ENCODE results near the gene AGBL1.
"Not testable (repeated sequence)": the region's sequence is repeated elsewhere in the genome, so short reads cannot be mapped to it uniquely, and the experiment has no call there.

The AGBL1 gene

GRCh38 chr15:86493884-86494283 is 414.2 kb downstream of the AGBL1 start:
- H3K27ac Mint-ChIP-seq = no peak overlapping the region
- H3K4me3 Mint-ChIP-seq = no peak overlapping the region
- no peaks in the 10 kb centered on the region for H3K27me3 Mint-ChIP-seq (ENCODE audit: low read depth)
- no peak for DNase-seq (ENCODE audit: low spot score)
- no peaks in the 10 kb centered on the region for H3K9me3 Mint-ChIP-seq
- no peaks in the 10 kb centered on the region for H3K36me3 Mint-ChIP-seq (ENCODE audit: low read depth)
- no peaks in the 10 kb centered on the region for H3K4me1 Mint-ChIP-seq (ENCODE audit: low read depth)

DNA sequence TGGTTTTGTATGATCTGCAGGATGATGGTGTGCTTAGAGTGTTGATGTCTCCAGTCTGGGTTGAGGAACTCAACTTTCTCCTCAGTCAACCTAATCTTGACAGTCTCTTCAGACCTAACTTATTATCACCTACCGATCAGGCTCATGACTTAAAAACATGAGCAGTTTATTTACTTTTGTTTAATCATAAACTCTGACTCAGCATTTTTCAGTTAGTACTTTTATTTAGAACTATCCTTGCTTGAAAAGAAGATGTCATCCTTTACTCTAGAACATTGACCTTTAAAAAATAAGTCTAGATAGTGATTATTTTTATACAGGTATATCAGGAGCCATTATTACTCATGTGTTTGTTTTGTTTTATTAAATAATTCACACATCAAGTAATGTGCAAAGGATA is 414.8 kb downstream of the AGBL1 start:
- Mint-ChIP-seq H3K36me3 (ENCODE audit: low read depth) (no peaks in the 10 kb centered on the region), H3K27me3 (ENCODE audit: low read depth) (no peaks in the 10 kb centered on the region), H3K4me3 (no peak overlapping the region), H3K9me3 (no peaks in the 10 kb centered on the region), H3K4me1 (ENCODE audit: low read depth) (no peaks in the 10 kb centered on the region), H3K27ac (no peak overlapping the region)
- no peak for DNase-seq (ENCODE audit: low spot score)

DNA sequence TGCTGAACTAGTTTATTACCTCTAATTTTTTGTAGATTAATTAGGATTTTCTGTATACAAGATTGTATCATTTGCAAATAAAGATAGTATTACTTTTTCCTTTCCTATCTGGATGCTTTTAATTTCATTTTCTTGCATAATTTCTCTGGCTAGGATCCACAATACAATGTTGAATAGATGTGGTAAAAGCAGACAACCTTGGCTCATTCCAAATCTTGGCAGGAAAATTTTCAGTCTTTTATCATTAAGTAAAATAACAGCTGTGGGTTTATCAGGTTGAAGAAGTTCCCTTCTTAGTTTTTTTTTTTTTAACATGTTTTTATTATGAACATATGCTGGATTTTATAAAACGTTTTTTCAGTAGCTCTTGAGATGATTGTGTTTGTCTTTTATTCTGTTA is 422.6 kb downstream of the AGBL1 start:
- no peaks in the 10 kb centered on the region for H3K4me1 Mint-ChIP-seq (ENCODE audit: low read depth)
- H3K27ac Mint-ChIP-seq = no peak overlapping the region
- peaks cover 2% of the 10 kb centered on the region for H3K27me3 Mint-ChIP-seq (ENCODE audit: low read depth)
- peaks cover 1% of the 10 kb centered on the region for H3K9me3 Mint-ChIP-seq
- H3K4me3 Mint-ChIP-seq = no peak overlapping the region
- DNase-seq (ENCODE audit: low spot score) = no peak
- no peaks in the 10 kb centered on the region for H3K36me3 Mint-ChIP-seq (ENCODE audit: low read depth)

DNA sequence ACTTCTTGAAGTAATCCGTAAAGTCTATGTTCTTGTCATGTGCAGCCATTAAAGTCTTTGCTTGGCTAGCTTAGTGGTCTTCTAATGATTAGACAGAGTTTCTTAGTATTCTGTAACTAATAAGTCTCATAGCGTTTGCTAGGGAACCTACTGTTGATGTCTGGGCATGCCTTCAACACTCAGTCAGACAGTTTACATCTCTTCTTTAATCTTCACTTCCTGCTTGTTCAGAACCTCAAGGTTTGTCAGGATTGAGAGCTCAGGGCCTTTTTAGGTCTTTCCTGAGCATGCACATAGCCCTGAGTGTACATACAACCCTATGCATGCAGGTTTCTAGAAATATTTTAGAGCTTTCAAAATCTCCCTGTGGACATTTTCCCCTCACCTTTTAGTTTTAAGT is 426.3 kb downstream of the AGBL1 start:
- Mint-ChIP-seq H3K27me3 (ENCODE audit: low read depth) (peaks cover 2% of the 10 kb centered on the region), H3K27ac (no peak overlapping the region), H3K4me1 (ENCODE audit: low read depth) (no peaks in the 10 kb centered on the region), H3K9me3 (peaks cover 3% of the 10 kb centered on the region), H3K4me3 (no peak overlapping the region), H3K36me3 (ENCODE audit: low read depth) (no peaks in the 10 kb centered on the region)
- no peak for DNase-seq (ENCODE audit: low spot score)

GRCh38 chr15:86506401-86506800 is 426.7 kb downstream of the AGBL1 start:
- H3K9me3 Mint-ChIP-seq = peaks cover 3% of the 10 kb centered on the region
- no peak for DNase-seq (ENCODE audit: low spot score)
- H3K27me3 Mint-ChIP-seq (ENCODE audit: low read depth) = peaks cover 2% of the 10 kb centered on the region
- H3K4me3 Mint-ChIP-seq = no peak overlapping the region
- H3K27ac Mint-ChIP-seq = no peak overlapping the region
- no peaks in the 10 kb centered on the region for H3K4me1 Mint-ChIP-seq (ENCODE audit: low read depth)
- no peaks in the 10 kb centered on the region for H3K36me3 Mint-ChIP-seq (ENCODE audit: low read depth)

- H3K27me3 Mint-ChIP-seq (ENCODE audit: low read depth) = peaks cover 3% of the 10 kb centered on the region
- H3K9me3 Mint-ChIP-seq = no peaks in the 10 kb centered on the region
- no peak for DNase-seq (ENCODE audit: low spot score)
- H3K4me3 Mint-ChIP-seq = no peak overlapping the region
- H3K4me1 Mint-ChIP-seq (ENCODE audit: low read depth) = no peaks in the 10 kb centered on the region
- no peaks in the 10 kb centered on the region for H3K36me3 Mint-ChIP-seq (ENCODE audit: low read depth)
- no peak overlapping the region for H3K27ac Mint-ChIP-seq
These were observed 436.0 kb downstream of the AGBL1 start for GRCh38 chr15:86515625-86516024.

DNA sequence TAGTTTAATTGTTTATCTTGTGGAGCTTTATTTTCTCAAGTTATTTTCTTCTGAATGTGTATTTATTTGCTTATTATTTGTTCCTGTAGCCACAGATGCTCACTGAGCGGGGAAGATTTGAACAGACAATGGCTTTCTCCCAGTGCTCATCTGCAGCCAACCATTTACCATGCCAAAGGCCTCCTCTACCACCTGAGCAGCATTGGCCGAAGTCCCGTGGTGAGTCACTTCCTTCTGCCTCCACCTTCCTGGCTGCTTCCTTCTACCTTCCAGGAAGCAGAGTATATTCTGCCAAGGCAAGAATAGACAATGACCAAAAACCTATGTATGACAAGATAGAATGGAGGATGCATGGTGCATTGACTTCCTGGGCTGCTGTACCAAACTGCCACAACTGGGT is 443.1 kb downstream of the AGBL1 start:
- Mint-ChIP-seq H3K36me3 (ENCODE audit: low read depth) (no peaks in the 10 kb centered on the region), H3K27ac (no peak overlapping the region), H3K4me1 (ENCODE audit: low read depth) (no peaks in the 10 kb centered on the region), H3K9me3 (peaks cover 4% of the 10 kb centered on the region), H3K27me3 (ENCODE audit: low read depth) (peaks cover 3% of the 10 kb centered on the region), H3K4me3 (no peak overlapping the region)
- DNase-seq (ENCODE audit: low spot score) = no peak

DNA sequence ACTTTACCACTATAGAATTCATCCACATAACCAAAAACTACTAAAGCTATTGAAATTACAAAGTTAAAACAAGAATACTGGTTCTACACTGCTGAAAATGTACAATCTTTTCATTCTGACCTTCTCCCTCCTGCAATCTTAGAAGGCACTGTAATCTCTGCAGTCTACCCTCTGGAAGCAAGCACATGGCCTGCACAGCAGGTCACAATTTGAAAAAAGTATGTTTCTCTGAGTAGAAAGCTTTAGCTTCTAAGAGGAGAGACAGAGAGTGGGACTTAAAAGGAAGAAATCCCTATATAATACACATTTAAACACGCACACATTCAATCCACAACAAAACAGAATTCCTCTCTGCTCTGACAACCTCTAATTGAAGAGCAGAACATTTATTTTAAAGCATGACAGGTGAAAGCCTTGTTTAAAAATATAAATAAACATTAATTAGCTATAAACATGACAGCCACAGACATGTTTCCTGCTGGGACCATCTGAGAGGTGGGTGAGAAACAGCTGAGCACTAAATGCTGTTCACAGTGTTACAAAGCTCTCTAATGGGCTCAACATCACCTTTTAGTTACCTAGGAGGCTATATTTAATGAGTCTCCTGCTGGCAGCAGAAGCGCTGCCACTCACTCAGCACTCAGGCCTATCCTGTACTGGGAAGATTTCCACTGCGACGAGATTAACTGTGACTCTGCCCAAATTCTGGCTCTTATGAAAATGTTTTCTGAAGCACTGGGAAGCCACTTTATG is 447.4 kb downstream of the AGBL1 start:
- H3K27ac Mint-ChIP-seq = no peak overlapping the region
- no peaks in the 10 kb centered on the region for H3K4me1 Mint-ChIP-seq (ENCODE audit: low read depth)
- H3K36me3 Mint-ChIP-seq (ENCODE audit: low read depth) = no peaks in the 10 kb centered on the region
- H3K4me3 Mint-ChIP-seq = no peak overlapping the region
- H3K9me3 Mint-ChIP-seq = peaks cover 4% of the 10 kb centered on the region
- DNase-seq (ENCODE audit: low spot score) = no peak
- H3K27me3 Mint-ChIP-seq (ENCODE audit: low read depth) = no peaks in the 10 kb centered on the region

GRCh38 chr15:86528094-86528493 is 448.4 kb downstream of the AGBL1 start:
- not testable (repeated sequence) for H3K9me3 Mint-ChIP-seq; H3K4me1 Mint-ChIP-seq (ENCODE audit: low read depth); H3K27me3 Mint-ChIP-seq (ENCODE audit: low read depth); H3K4me3 Mint-ChIP-seq; H3K27ac Mint-ChIP-seq; H3K36me3 Mint-ChIP-seq (ENCODE audit: low read depth); DNase-seq (ENCODE audit: low spot score)

DNA sequence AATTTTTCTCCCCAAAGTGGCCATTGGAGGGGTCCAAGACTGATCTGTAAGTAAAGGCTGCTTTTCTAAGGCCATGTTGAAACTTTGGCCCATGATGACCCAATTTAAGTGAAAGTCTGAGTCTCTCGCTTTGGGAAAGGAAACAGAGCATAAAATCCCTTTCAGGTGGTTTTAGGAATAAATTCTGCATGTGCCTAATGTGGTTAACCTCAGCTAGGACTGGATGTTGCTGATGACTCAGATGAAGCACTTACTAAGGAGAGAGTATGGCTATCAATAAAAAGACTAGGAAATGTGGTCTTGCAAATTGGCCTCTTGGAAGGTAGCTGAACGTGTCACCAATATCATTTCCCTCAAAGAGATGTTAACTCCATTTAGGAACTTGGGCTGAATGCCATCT is 458.5 kb downstream of the AGBL1 start:
- Mint-ChIP-seq H3K4me3 (no peak overlapping the region), H3K27me3 (ENCODE audit: low read depth) (no peaks in the 10 kb centered on the region)

GRCh38 chr15:86540840-86541467 is 461.3 kb downstream of the AGBL1 start:
- no peak overlapping the region for H3K27ac Mint-ChIP-seq
- H3K4me3 Mint-ChIP-seq = no peak overlapping the region
- no peak for DNase-seq (ENCODE audit: low spot score)
- H3K4me1 Mint-ChIP-seq (ENCODE audit: low read depth) = no peaks in the 10 kb centered on the region
- no peaks in the 10 kb centered on the region for H3K9me3 Mint-ChIP-seq
- no peaks in the 10 kb centered on the region for H3K27me3 Mint-ChIP-seq (ENCODE audit: low read depth)
- H3K36me3 Mint-ChIP-seq (ENCODE audit: low read depth) = no peaks in the 10 kb centered on the region

More for the DNA sequence above, 458.5 kb downstream of the AGBL1 start:
- Mint-ChIP-seq H3K27ac (no peak overlapping the region), H3K4me1 (ENCODE audit: low read depth) (no peaks in the 10 kb centered on the region), H3K9me3 (peaks cover 4% of the 10 kb centered on the region), H3K36me3 (ENCODE audit: low read depth) (no peaks in the 10 kb centered on the region)
- DNase-seq (ENCODE audit: low spot score) = no peak

DNA sequence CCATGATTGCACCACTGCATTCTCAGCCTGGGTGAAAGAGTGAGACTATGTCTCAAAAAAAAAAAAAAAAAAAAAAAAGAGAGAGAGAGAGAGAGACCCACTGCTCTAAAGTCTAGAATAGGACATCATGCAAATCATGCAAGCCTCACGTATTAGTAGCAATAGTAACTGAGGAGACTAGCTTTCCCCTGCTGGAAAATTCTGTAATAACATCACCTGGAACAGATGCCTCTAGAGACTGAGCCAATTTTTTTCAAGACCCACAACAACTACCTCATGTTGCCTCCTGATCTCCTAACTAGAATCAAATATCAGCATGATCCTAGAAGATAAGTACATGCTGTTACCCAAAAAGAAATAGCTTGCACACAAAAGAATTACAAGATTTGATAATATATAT is 461.9 kb downstream of the AGBL1 start:
- no peaks in the 10 kb centered on the region for H3K36me3 Mint-ChIP-seq (ENCODE audit: low read depth)
- no peaks in the 10 kb centered on the region for H3K27me3 Mint-ChIP-seq (ENCODE audit: low read depth)
- no peak overlapping the region for H3K27ac Mint-ChIP-seq
- H3K9me3 Mint-ChIP-seq = no peaks in the 10 kb centered on the region
- no peaks in the 10 kb centered on the region for H3K4me1 Mint-ChIP-seq (ENCODE audit: low read depth)
- no peak overlapping the region for H3K4me3 Mint-ChIP-seq
- no peak for DNase-seq (ENCODE audit: low spot score)

- H3K4me3 Mint-ChIP-seq = no peak overlapping the region
- no peaks in the 10 kb centered on the region for H3K4me1 Mint-ChIP-seq (ENCODE audit: low read depth)
- H3K27me3 Mint-ChIP-seq (ENCODE audit: low read depth) = no peaks in the 10 kb centered on the region
- no peak overlapping the region for H3K27ac Mint-ChIP-seq
- no peak for DNase-seq (ENCODE audit: low spot score)
- H3K9me3 Mint-ChIP-seq = no peaks in the 10 kb centered on the region
- no peaks in the 10 kb centered on the region for H3K36me3 Mint-ChIP-seq (ENCODE audit: low read depth)
These were observed 470.4 kb downstream of the AGBL1 start for GRCh38 chr15:86550075-86550474.

DNA sequence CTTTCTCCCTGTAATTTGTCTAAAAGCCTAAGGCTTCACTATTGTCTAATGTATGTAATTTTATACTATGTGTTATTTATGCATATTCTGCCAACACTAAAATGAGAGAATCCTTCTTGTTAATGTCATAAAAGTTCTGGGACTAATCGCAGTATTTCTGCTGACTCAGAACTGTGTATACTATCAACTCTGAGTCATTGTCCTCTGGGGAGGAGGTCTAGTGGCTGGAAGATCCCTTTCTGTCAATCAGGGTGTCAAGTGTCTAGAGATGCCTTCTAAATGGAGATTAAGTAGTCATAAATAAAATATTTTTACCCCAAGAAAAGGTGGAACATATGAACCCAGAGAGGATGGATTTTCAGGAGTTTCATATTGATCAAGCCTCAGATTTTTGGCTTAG is 473.4 kb downstream of the AGBL1 start:
- Mint-ChIP-seq H3K4me1 (ENCODE audit: low read depth) (no peaks in the 10 kb centered on the region), H3K36me3 (ENCODE audit: low read depth) (no peaks in the 10 kb centered on the region), H3K9me3 (no peaks in the 10 kb centered on the region), H3K27me3 (ENCODE audit: low read depth) (peaks cover 3% of the 10 kb centered on the region), H3K4me3 (no peak overlapping the region), H3K27ac (no peak overlapping the region)
- DNase-seq (ENCODE audit: low spot score) = no peak

DNA sequence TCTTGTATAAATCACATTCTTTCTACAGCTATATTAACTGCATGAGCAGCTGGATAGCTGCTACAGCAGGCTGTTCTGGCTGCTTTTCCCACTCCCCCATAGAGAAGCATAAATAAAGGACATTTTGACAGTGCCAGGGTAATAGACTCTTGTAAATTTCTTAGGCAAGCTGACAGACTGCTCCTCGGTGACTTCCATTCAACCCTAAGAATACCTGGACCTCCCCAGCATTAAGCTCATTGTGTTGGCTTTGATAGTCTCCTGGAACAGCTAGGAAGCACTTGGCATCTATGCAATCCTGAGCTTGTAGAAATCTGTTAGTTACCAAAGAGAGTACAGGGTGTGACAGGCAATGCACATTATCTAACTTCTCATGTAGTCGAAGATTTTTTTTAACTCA is 475.4 kb downstream of the AGBL1 start:
- Mint-ChIP-seq H3K27ac (no peak overlapping the region), H3K27me3 (ENCODE audit: low read depth) (peaks cover 3% of the 10 kb centered on the region), H3K4me3 (no peak overlapping the region), H3K4me1 (ENCODE audit: low read depth) (no peaks in the 10 kb centered on the region), H3K9me3 (no peaks in the 10 kb centered on the region), H3K36me3 (ENCODE audit: low read depth) (no peaks in the 10 kb centered on the region)
- no peak for DNase-seq (ENCODE audit: low spot score)

Data from T-helper 2 cell treated with Interferon-gamma antibody and Interleukin-4, amounts not matched to agents 5 μg/mL and 100 μg/mL, for 36 hours (primary cell).